HepG2 (cell line): ENCODE measurements around the gene DNAH9. TPM values are rescaled to one million over a fixed set of nuclear protein-coding genes. Genes with fewer than 3 reads are reported as not detected.
A peak's percentile ranks its signal among the peaks of the same experiment; 100 is the strongest.

Source experiments
- ATAC-seq: fragments of 200-7000 bp; cut with Tn5 transposase; 3 replicates; pipeline ENCODE4 v1.9.1; 2020; ENCODE audit warnings: mild to moderate bottlenecking, moderate library complexity
- BruUV-seq: library from RNA; stranded (reverse); fragments of 400-500 nt; replicated peaks from 2 replicates; lab custom pipeline; 2021; lab: Mats Ljungman, UMichigan
- CTCF ChIA-PET: fragments of 300-600 bp; formaldehyde crosslinking; extraction: SDS; loops from one replicate; lab custom pipeline; 2021; ENCODE audit warnings: low total read pairs, inconsistent platforms, low intra/inter-chr PET ratio; lab: Yijun Ruan, JAX
- POLR2A ChIA-PET: fragments of 350-600 bp; sonication (Branson Sonifier 250); formaldehyde crosslinking; loops from one replicate; lab custom pipeline; 2020; ENCODE audit warnings: antibody characterized with exemption, inconsistent platforms; lab: Yijun Ruan, JAX
- DNase-seq: peaks from one replicate; pipeline ENCODE4 v3.0.0-alpha.2; 2015; ENCODE audit warnings: low spot score
- FAIRE-seq: peaks from 3 replicates; lab custom pipeline; 2011; peaks lifted over from hg19 to GRCh38; lab: Jason Lieb, UNC
- H2AFZ ChIP-seq: one replicate; pipeline ENCODE4 v1.6.1; 2011; ENCODE audit warnings: low read length, inconsistent platforms
- H3K27ac ChIP-seq: fragments of 300-600 bp; 3 replicates; pipeline ENCODE4 v1.8.0; 2011; ENCODE audit warnings: mixed run types, mild to moderate bottlenecking, mixed read lengths, low read length, inconsistent platforms; ENCODE audit not compliant: insufficient read depth; ENCODE audit errors: extremely low read length
- H3K27me3 ChIP-seq, 2 experiments: fragments of 200-600 bp in 1 of 2; 2 replicates in 1 of 2; 3 replicates in 1 of 2; pipeline versions ENCODE4 v1.6.0 to v1.8.0; 2011; ENCODE audit warnings: low read length in 2 of 2, mild to moderate bottlenecking in 2 of 2, moderate library complexity in 2 of 2, inconsistent platforms in 1 of 2; ENCODE audit not compliant: insufficient read depth in 2 of 2, control insufficient read depth in 1 of 2
- H3K36me3 ChIP-seq, 2 experiments: fragments of 200-600 bp in 1 of 2; replicated peaks in 1 of 2; 2 replicates in 1 of 2; 3 replicates in 1 of 2; pipeline versions ENCODE4 v1.5.1 to v1.8.0; 2011; ENCODE audit warnings: low read length in 2 of 2, inconsistent platforms in 1 of 2; ENCODE audit not compliant: insufficient read depth in 2 of 2, control insufficient read depth in 1 of 2
- H3K4me1 ChIP-seq: 2 replicates; pipeline ENCODE4 v1.5.1; 2012; ENCODE audit warnings: low read length, inconsistent platforms; ENCODE audit not compliant: insufficient read depth
- H3K4me2 ChIP-seq: 2 replicates; pipeline ENCODE4 v1.6.0; 2011; ENCODE audit warnings: low read depth, low read length, inconsistent platforms
- H3K4me3 ChIP-seq, 3 experiments: fragments of 200-600 bp in 1 of 3; sonication (generic), shearing (Covaris generic) in 1 of 3; replicated peaks in 1 of 3; 2 replicates each; pipeline ENCODE4 v1.5.1; 2011 to 2016; ENCODE audit warnings: low read length in 3 of 3, inconsistent platforms in 2 of 3, low read depth in 2 of 3, mild to moderate bottlenecking in 2 of 3, control low read depth in 1 of 3, mixed read lengths in 1 of 3; ENCODE audit not compliant: insufficient read depth in 1 of 3
- H3K79me2 ChIP-seq: one replicate; pipeline ENCODE4 v1.6.1; 2011; ENCODE audit warnings: low read length, inconsistent platforms; ENCODE audit not compliant: insufficient read depth
- H3K9ac ChIP-seq: 2 replicates; pipeline ENCODE4 v1.6.0; 2011; ENCODE audit warnings: mild to moderate bottlenecking, low read depth, low read length, inconsistent platforms; ENCODE audit not compliant: insufficient read depth
- H3K9me3 ChIP-seq: 2 replicates; pipeline ENCODE4 v1.5.1; 2012; ENCODE audit warnings: mild to moderate bottlenecking, low read length
- H4K20me1 ChIP-seq: 2 replicates; pipeline ENCODE4 v1.6.0; 2011; ENCODE audit warnings: inconsistent platforms, mild to moderate bottlenecking, low read length, moderate library complexity; ENCODE audit not compliant: insufficient read depth
- CTCF ChIP-seq: sonication (generic); formaldehyde crosslinking; IDR thresholded peaks from 2 replicates; pipeline ENCODE4 v1.5.0; 2020; ENCODE audit warnings: mild to moderate bottlenecking, missing genetic modification reagents, moderate library complexity
- HNRNPL ChIP-seq: fragments of 200-400 bp; formaldehyde crosslinking; IDR thresholded peaks from 2 replicates; pipeline ENCODE4 v1.6.1; 2017; ENCODE audit warnings: mild to moderate bottlenecking, low read depth, low read length
- SSRP1 ChIP-seq: IDR thresholded peaks from 2 replicates; pipeline ENCODE4 v1.6.1; 2016; ENCODE audit warnings: control low read depth
- ZNF331 ChIP-seq: sonication (generic); formaldehyde crosslinking; IDR thresholded peaks from 2 replicates; pipeline ENCODE4 v1.4.0; 2020; ENCODE audit warnings: missing genetic modification reagents
- ZNF446 ChIP-seq: sonication (generic); formaldehyde crosslinking; IDR thresholded peaks from 2 replicates; pipeline ENCODE4 v1.5.0; 2020; ENCODE audit warnings: mild to moderate bottlenecking, missing genetic modification reagents
- ZNF574 ChIP-seq: sonication (generic); formaldehyde crosslinking; IDR thresholded peaks from 2 replicates; pipeline ENCODE4 v1.4.0; 2020; ENCODE audit warnings: missing genetic modification reagents
- WGBS: methylation state at CpG from one replicate; pipeline ENCODE4 v1.1.6; 2017; ENCODE audit warnings: low lambda C conversion rate; 5-methylcytosine and 5-hydroxymethylcytosine counted together
- in situ Hi-C: cut with HindIII; loops from 2 replicates; pipeline ENCODE4 v1.10.0; 2017; ENCODE audit warnings: low pct_unique_long_range_greater_than_20kb; ENCODE audit not compliant: extremely low pct_ligation_motif_present
- intact Hi-C: fragments of 100-400 bp; cut with micrococcal nuclease; formaldehyde crosslinking; loops from one replicate; pipeline ENCODE4 v1.10.0; 2022; ENCODE audit not compliant: unreplicated experiment
- polyA plus RNA-seq, 8 experiments: library from polyadenylated mRNA; depleted of rRNA in 3 of 8; stranded (reverse) in 7 of 8; unstranded in 1 of 8; fragments of >200 nt; fragmentation: Illumina TruSeq in 4 of 8; extraction: Trizol in 4 of 8; gene quantifications; 2 replicates each; pipeline versions ENCODE4 v1.2.1 to v1.2.3, GENCODE V29; 2011 to 2016; ENCODE audit warnings: low read depth in 4 of 8, missing spikeins in 1 of 8, mixed read lengths in 1 of 8; ENCODE audit not compliant: insufficient read depth in 1 of 8
- total RNA-seq, 5 experiments: library from RNA; depleted of rRNA; stranded (reverse); fragments of >200 nt; fragmentation: Illumina TruSeq; extraction: Trizol; gene quantifications; 2 replicates each; pipeline ENCODE4 v1.2.3, GENCODE V29; 2016; ENCODE audit warnings: low read depth in 1 of 5

DNAH9 gene
- total and polyA plus RNA-seq, 2 of the 13 experiments (the other 11 are each of a cell fraction or from before 2014, with no cell fraction given), result not detected

- Histone ChIP-seq H2AFZ (no peak overlapping the region), H3K27me3 (0 out of 5 replicates have a peak, but pooled peaks cover 0 to 4% of the 10 kb centered on the region in 2 experiments), H3K4me2 (no peak overlapping the region), H3K4me1 (no peaks in the 10 kb centered on the region), H4K20me1 (no peaks in the 10 kb centered on the region), H3K27ac (no peak overlapping the region), H3K9ac (no peak overlapping the region), H3K4me3 (no peak overlapping the region), H3K36me3 (no peaks in the 10 kb centered on the region), H3K79me2 (no peaks in the 10 kb centered on the region), H3K9me3 (peaks cover 11% of the 10 kb centered on the region; the same call in 1 of the 2 replicates)
- intact Hi-C loops, result no loop called here
- ChIA-PET POLR2A (no interaction called here), CTCF (no interaction called here)
- FAIRE-seq (no peak), ATAC-seq (no peak), DNase-seq (no peak)
- TF ChIP-seq HNRNPL (no peak), ZNF331 (CRISPR knock-in tag) (peak; percentile 97)
- in situ Hi-C loops, result no loop called here
- no TSS peak for BruUV-seq
- 4% methylated on average over 4 of the region's 8 CpGs for WGBS
Observed at GRCh38 chr17:11869680-11870394, 271.6 kb downstream of the DNAH9 start.

GRCh38 chr17:11871773-11872172 lies 273.5 kb downstream of the DNAH9 start:
- FAIRE-seq, result no peak
- 46% methylated on average over 9 of the region's 10 CpGs for WGBS
- intact Hi-C loops, result no loop called here

More at GRCh38 chr17:11871773-11872172, 273.5 kb downstream of the DNAH9 start:
- no peak overlapping the region for H3K27ac ChIP-seq
- POLR2A ChIA-PET, result no interaction called here
- CTCF ChIA-PET, result no interaction called here
- DNase-seq (no peak), ATAC-seq (no peak)
- peaks cover 0 to 4% of the 10 kb centered on the region in 2 experiments; a peak in 1 of 5 replicates for H3K27me3 ChIP-seq
- no TSS peak for BruUV-seq
- H3K9ac ChIP-seq, result no peak overlapping the region
- no peak overlapping the region for H3K4me3 ChIP-seq
- in situ Hi-C loops, result no loop called here
- H3K36me3 ChIP-seq, result no peaks in the 10 kb centered on the region
- H3K4me1 ChIP-seq, result no peaks in the 10 kb centered on the region
- H3K4me2 ChIP-seq, result no peak overlapping the region
- no peaks in the 10 kb centered on the region for H4K20me1 ChIP-seq
- TF ChIP-seq ZNF446 (no peak), SSRP1 (CRISPR knock-in tag) (no peak), ZNF574 (CRISPR knock-in tag) (peak; percentile 89), CTCF (CRISPR knock-in tag) (peak; percentile 24; the same call in 1 of the 2 replicates)
- no peak overlapping the region for H2AFZ ChIP-seq
- no peaks in the 10 kb centered on the region for H3K79me2 ChIP-seq
- H3K9me3 ChIP-seq, result peaks cover 11% of the 10 kb centered on the region; the same call in 1 of the 2 replicates
